Liver (tissue), 9 donors: ENCODE data around the gene DCN. TPM values are rescaled to one million over a fixed set of nuclear protein-coding genes. Genes with fewer than 3 reads are reported as not detected.

Source experiments
- DNase-seq: peaks from one replicate; pipeline ENCODE4 v3.0.0-alpha.2; 2017; ENCODE audit warnings: low spot score
- H3K27ac ChIP-seq, 2 donors: one replicate each; pipeline ENCODE4 v1.7.0; 2013; ENCODE audit warnings: inconsistent platforms in 2 of 2, low read length in 2 of 2, control low read depth in 1 of 2, low read depth in 1 of 2, mild to moderate bottlenecking in 1 of 2
- H3K27me3 ChIP-seq, 4 donors: one replicate each; pipeline versions ENCODE4 v1.6.1 to v1.7.0; 2013; ENCODE audit warnings: low read length in 3 of 4, inconsistent platforms in 1 of 4, mild to moderate bottlenecking in 1 of 4, moderate library complexity in 1 of 4; ENCODE audit not compliant: control insufficient read depth in 4 of 4, insufficient read depth in 4 of 4
- H3K36me3 ChIP-seq, 4 donors: one replicate each; pipeline versions ENCODE4 v1.6.1 to v1.7.0; 2013; ENCODE audit warnings: low read length in 3 of 4, mild to moderate bottlenecking in 3 of 4, low read depth in 1 of 4, moderate library complexity in 1 of 4; ENCODE audit not compliant: control insufficient read depth in 4 of 4, insufficient read depth in 3 of 4
- H3K4me1 ChIP-seq, 4 donors: one replicate each; pipeline versions ENCODE4 v1.6.1 to v1.7.0; 2013; ENCODE audit warnings: low read length in 3 of 4, mild to moderate bottlenecking in 3 of 4, moderate library complexity in 1 of 4; ENCODE audit not compliant: control insufficient read depth in 4 of 4, insufficient read depth in 4 of 4
- H3K4me3 ChIP-seq, 3 donors: one replicate each; pipeline versions ENCODE4 v1.6.1 to v1.7.0; 2013; ENCODE audit warnings: low read length in 3 of 3, control low read depth in 1 of 3, low read depth in 1 of 3, mild to moderate bottlenecking in 1 of 3
- H3K9ac ChIP-seq, 2 donors: one replicate each; pipeline ENCODE4 v1.7.0; 2013; ENCODE audit warnings: low read length in 2 of 2, mild to moderate bottlenecking in 2 of 2, moderate library complexity in 2 of 2, control low read depth in 1 of 2, low read depth in 1 of 2
- H3K9me3 ChIP-seq, 4 donors: one replicate each; pipeline versions ENCODE4 v1.6.1 to v1.7.0; 2013; ENCODE audit warnings: low read length in 3 of 4; ENCODE audit not compliant: control insufficient read depth in 4 of 4
- ATF3 ChIP-seq: IDR thresholded peaks from 2 replicates; pipeline ENCODE4 v1.6.1; 2016; ENCODE audit warnings: antibody characterized with exemption
- CTCF ChIP-seq: fragments of 150-350 bp; IDR thresholded peaks from 2 replicates; pipeline ENCODE4 v1.5.1; 2017; ENCODE audit warnings: improper control_type of control experiment, low read depth, low read length; ENCODE audit not compliant: missing input control
- FOXA1 ChIP-seq: IDR thresholded peaks from 2 replicates; pipeline ENCODE4 v1.6.1; 2016; ENCODE audit warnings: antibody characterized with exemption
- FOXA2 ChIP-seq: IDR thresholded peaks from 2 replicates; pipeline ENCODE4 v1.6.1; 2016; ENCODE audit warnings: antibody characterized with exemption
- HNF4G ChIP-seq: IDR thresholded peaks from 2 replicates; pipeline ENCODE4 v1.6.1; 2016; ENCODE audit warnings: antibody characterized with exemption
- JUND ChIP-seq, 2 donors: IDR thresholded peaks; 2 replicates each; pipeline ENCODE4 v1.6.1; 2016; ENCODE audit warnings: antibody characterized with exemption in 2 of 2
- REST ChIP-seq: IDR thresholded peaks from 2 replicates; pipeline ENCODE4 v1.6.1; 2016; ENCODE audit warnings: antibody characterized with exemption, mild to moderate bottlenecking
- RXRA ChIP-seq, 2 donors: IDR thresholded peaks; 2 replicates each; pipeline ENCODE4 v1.6.1; 2017 to 2018; ENCODE audit warnings: antibody characterized with exemption in 2 of 2, mild to moderate bottlenecking in 1 of 2
- SP1 ChIP-seq: IDR thresholded peaks from 2 replicates; pipeline ENCODE4 v1.6.1; 2018; ENCODE audit warnings: antibody characterized with exemption, mild to moderate bottlenecking
- YY1 ChIP-seq: IDR thresholded peaks from 2 replicates; pipeline ENCODE4 v1.6.1; 2016; ENCODE audit warnings: antibody characterized with exemption, mild to moderate bottlenecking
- WGBS: extraction: QIAGEN DNeasy Blood & Tissue Kit; methylation state at CpG from one replicate; pipeline ENCODE4 v1.1.7; 2013; 5-methylcytosine and 5-hydroxymethylcytosine counted together
- polyA plus RNA-seq, 2 donors: library from polyadenylated mRNA; stranded (reverse) in 1 of 2; unstranded in 1 of 2; fragments of 200-250 nt in 1 of 2; fragments of >200 nt in 1 of 2; fragmentation: Nextera tagmentation in 1 of 2; extraction: Ambion mirVana in 1 of 2; gene quantifications; one replicate each; pipeline versions ENCODE4 v1.2.1 to v1.2.3, GENCODE V29; 2013 to 2015
- total RNA-seq, 2 donors: library from RNA; depleted of rRNA; stranded (reverse); fragments of >200 nt; gene quantifications; one replicate each; pipeline ENCODE4 v1.2.3, GENCODE V29; 2014
- donor health status: healthy.
- donor health status: healthy.
- donor health status: healthy.
- donor health status: healthy.
- donor health status: healthy.

DCN gene
- total and polyA plus RNA-seq, 4 donors, result 74.9 to 148 (median 98.6) TPM

GRCh38 chr12:91161009-91161408, 21.6 kb downstream of the DCN start:
- Histone ChIP-seq H3K27ac (no peak overlapping the region), H3K9me3 (no peaks in the 10 kb centered on the region), H3K27me3 (peaks cover 0 to 2% (median 0%) of the 10 kb centered on the region in 4 donors), H3K36me3 (no peaks in the 10 kb centered on the region), H3K4me3 (no peak overlapping the region), H3K9ac (no peak overlapping the region), H3K4me1 (no peaks in the 10 kb centered on the region)
- TF ChIP-seq YY1, result no peak
- no peak for DNase-seq

GRCh38 chr12:91155990-91156389, 26.6 kb downstream of the DCN start:
- Histone ChIP-seq H3K4me3 (no peak overlapping the region), H3K27me3 (no peaks in the 10 kb centered on the region), H3K27ac (no peak overlapping the region), H3K9me3 (no peaks in the 10 kb centered on the region), H3K36me3 (no peaks in the 10 kb centered on the region), H3K4me1 (no peaks in the 10 kb centered on the region), H3K9ac (no peak overlapping the region)
- TF ChIP-seq RXRA (IDR thresholded peaks at IDR 0.05) (no peak), FOXA1 (no peak), CTCF (no peak)
- 67% methylated on average over 2 of the region's 2 CpGs for WGBS
- no peak for DNase-seq

GRCh38 chr12:91154131-91154530, 28.5 kb downstream of the DCN start:
- no peak overlapping the region for H3K9ac ChIP-seq
- 86% methylated on average over 3 of the region's 3 CpGs for WGBS
- H3K27me3 ChIP-seq, result no peaks in the 10 kb centered on the region
- no peaks in the 10 kb centered on the region for H3K36me3 ChIP-seq
- no peak for DNase-seq
- H3K4me1 ChIP-seq, result no peaks in the 10 kb centered on the region
- no peaks in the 10 kb centered on the region for H3K9me3 ChIP-seq
- H3K27ac ChIP-seq, result no peak overlapping the region
- no peak for TF ChIP-seq SP1
- no peak for TF ChIP-seq JUND (IDR thresholded peaks at IDR 0.05)
- TF ChIP-seq FOXA2, result no peak
- TF ChIP-seq ATF3, result no peak
- TF ChIP-seq HNF4G, result no peak
- TF ChIP-seq REST, result no peak
- no peak overlapping the region for H3K4me3 ChIP-seq
